SKM-1 treated with dmso at 0.1 percent for 144 hours (cell line): Measurements from ENCODE around the gene CEP63.
"Not testable (repeated sequence)": the region's sequence is repeated elsewhere in the genome, so short reads cannot be mapped to it uniquely, and the experiment has no call there.

Experiments
- DNase-seq: peaks from one replicate; lab custom pipeline; 2025; ENCODE audit not compliant: unreplicated experiment; lab: John Stamatoyannopoulos, UW

Gene CEP63

GRCh38 chr3:134567605-134568004, 81.7 kb downstream of the CEP63 start:
- no peak for DNase-seq

- no peak for DNase-seq
Observed at GRCh38 chr3:134568790-134569189, 82.9 kb downstream of the CEP63 start.

GRCh38 chr3:134569899-134570298, 84.0 kb downstream of the CEP63 start:
- not testable (repeated sequence) for DNase-seq

- no peak for DNase-seq
Observed at GRCh38 chr3:134576426-134576825, 90.6 kb downstream of the CEP63 start.

DNA sequence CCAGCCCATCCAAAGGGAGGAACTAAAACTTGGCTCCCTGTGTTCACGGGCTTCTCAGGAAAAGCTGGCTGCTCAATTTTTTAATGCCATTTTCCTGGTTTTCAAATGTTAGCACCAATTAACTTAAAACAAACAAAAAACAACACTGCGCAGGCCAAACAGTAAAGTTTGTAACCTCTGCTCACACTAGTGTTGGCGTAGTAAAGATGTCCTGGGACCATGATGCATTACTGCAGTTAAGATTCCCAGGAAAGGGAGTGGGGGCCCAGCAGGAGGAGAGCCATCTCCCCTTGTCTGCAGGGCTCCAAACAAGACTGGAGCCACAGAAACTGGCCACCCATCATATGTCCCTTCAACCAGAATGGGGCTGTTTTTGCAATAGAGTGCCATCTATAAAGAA, 91.0 kb downstream of the CEP63 start:
- DNase-seq, result no peak

DNA sequence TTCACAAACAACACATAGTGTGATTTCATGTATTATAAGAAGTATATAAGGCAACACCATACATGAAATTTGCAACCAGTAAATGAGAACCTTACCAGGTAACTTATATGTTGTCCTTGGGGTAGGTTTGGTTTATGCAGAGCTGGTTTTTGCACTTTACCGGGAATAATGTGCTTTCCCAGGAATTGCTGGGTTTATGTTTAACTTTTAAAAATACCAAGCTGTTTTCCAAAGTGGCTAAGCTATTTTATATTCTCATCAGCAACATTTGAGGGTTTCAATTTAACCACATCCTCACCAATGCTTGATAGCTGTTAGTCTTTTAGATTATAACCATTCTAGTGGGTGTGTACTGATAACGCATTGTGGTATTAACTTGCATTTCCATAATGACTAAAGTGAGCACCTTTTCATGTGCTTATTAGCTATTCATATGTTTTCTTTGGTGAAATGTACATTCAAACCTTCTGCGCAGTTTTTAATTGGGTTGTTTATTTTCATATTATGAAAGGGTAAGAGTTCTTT, 93.3 kb downstream of the CEP63 start:
- no peak for DNase-seq

DNA sequence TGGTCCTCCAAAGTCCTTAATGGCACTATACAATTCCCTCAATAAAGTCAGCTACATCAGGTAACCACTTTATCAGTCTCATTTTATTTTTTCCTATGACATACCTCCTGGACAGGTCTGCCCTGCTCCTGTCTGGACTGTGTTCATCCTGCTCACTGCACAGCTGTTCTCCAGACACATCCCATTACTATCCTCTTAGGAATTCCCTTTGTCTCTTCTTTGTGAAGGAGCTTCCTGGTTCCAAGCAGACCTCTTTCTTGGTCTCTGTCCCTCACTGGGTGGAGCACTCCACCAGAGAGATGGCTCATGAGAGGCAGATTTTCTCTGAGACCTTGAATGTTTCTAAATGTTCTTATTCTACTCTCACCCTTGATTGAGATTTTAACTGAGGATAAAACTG, 104.9 kb downstream of the CEP63 start:
- no peak for DNase-seq

DNA sequence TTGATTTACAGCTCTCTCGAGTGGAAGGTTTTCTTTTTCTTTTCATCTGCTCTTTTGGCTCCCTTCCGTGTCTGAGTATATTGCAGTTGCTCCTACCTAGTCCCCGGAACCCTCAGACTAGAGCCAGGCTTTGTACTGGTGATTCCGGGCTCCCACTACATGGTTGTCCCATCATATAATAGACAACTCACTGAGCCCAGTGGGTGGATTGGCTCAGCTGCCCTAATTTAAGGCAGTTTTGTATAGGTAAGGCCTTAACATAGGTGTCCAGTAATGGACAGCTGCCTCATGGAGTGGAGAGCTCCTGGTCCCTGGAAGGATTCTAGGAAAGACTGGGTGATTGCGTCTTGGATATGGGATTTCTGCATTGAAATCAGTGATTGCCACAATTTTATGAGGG, 106.9 kb downstream of the CEP63 start:
- DNase-seq, result no peak

DNA sequence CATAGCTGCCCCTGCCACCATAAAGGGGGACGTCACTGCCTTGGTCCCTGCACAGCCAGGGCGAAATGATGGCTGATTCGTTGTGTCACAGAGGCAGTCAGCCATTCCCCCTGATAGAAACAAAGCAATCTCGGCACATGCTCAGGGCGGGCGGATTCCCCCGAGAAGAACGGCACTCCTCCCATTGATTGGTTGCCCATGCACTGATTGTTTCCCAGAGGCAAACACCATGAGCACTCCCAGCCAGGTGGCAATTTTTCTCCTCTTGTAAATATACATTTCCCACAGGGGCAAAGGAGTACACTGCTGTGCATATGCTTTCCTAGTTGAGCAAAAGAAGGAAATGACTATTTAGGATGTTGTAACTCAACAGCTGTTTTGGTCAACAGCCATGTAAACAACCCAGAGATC, 108.5 kb downstream of the CEP63 start:
- DNase-seq, result no peak

DNA sequence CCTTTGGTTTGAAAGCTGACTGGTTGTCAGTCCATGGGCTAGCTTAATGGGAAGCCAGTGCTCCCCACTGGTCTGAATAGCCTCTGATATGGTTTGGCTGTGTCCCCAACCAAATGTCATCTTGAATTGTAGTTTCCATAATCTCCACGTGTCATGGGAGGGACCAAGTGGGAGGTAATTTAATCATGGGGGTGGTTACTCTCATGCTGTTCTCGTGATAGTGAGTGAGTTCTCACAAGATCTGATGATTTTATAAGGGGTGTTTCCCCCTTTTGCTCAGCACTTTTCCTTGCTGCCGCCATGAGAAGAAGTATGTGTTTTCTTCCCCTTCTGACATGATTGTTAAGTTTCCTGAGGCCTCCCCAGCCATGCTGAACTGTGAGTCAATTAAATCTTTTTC, 109.1 kb downstream of the CEP63 start:
- DNase-seq, result not testable (repeated sequence)

GRCh38 chr3:134597390-134597970, 111.6 kb downstream of the CEP63 start:
- peak; percentile 48 for DNase-seq

- no peak for DNase-seq
Observed at GRCh38 chr3:134598763-134599545, 113.1 kb downstream of the CEP63 start.

DNA sequence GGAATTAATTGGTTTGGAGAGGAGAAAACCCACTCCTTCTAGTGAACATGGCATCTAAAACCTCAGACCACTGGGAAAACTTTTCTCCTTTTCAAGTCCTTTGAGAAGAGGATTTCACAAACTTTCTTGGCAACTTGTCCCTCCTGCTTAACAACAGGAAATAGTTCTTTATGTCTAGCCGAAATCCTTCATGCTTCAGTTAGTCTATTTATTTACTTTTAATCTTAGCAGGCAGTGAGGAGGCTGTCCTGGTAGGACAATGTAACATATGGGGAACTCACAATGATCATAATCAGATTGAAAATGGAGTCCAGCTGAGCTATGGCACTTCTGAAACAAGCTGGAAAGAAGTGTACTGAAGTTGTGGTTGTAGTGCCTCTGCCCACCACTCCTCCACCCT, 114.3 kb downstream of the CEP63 start:
- no peak for DNase-seq

GRCh38 chr3:134600685-134601463, 115.0 kb downstream of the CEP63 start:
- peak; percentile 66 for DNase-seq

DNA sequence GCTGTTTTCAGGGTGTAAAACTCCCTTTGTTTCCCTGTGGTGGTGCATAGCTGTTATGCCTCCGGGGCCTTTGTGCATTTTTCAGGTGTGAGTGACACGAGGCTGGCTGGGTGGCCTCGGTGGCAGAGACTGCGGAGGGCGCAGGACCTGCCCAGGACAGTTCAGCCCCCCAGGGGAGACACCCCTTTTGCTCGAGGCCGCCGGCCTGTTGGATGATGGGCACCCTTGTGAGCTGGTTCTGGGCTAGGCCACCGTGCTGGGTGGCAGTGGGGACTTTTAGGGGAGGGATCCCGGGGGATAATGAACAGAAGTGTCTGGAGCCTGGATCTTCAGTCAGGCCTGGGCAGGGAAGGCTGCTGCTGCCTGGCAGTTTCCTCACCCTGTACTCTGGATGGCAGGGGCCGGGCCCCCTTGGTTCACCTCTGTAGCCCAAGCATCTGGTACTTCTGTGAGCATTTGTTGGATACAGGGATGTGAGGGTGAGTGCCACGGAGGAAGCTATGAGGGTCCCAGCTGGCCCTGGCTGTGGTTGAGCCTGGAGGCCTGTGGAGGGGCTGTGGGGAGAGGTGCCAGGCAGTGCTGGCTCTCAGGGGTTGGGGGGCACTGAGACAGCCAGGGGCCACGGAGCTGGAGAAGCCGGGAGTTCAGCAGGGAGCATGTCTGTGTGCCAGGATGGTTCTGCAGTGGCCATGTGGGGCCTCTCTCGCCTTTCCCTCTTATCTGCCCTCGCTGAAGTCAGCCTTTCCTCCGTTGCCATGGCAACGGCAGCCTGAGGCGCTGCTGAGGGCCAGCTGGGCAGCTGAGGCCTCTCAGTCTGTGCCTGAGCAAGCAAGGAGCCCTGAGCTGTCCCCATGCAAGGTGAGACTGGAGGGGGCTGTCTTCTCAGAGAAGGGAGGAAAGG, 115.9 kb downstream of the CEP63 start:
- DNase-seq, result no peak

GRCh38 chr3:134602440-134602814, 116.6 kb downstream of the CEP63 start:
- no peak for DNase-seq

GRCh38 chr3:134603480-134603879, 117.6 kb downstream of the CEP63 start:
- no peak for DNase-seq

DNA sequence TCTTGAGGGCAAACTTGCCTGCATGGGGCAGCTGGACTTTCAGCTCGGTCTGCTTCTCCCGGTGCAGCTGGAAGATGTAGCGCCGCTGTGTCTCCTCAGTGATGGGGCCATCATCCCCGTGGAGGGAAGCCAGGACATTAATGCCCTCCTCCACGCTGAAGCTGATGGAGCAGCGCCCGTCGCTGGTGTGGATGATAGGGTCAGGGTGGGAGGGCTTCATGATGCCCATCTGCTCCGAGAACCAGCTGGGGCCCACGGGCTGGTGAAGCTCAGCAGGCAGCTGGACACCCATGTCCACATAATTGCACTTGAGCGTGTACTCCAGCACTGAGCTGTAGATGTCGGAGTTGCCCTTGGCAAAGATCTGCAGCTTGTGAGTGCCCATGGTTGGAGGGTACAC, 118.1 kb downstream of the CEP63 start:
- no peak for DNase-seq

GRCh38 chr3:134605556-134605955, 119.7 kb downstream of the CEP63 start:
- DNase-seq, result peak; percentile 21
